Measurements from ENCODE around the gene CCDC15.
"Not testable (repeated sequence)": the region's sequence is repeated elsewhere in the genome, so short reads cannot be mapped to it uniquely, and the experiment has no call there.

The CCDC15 gene

GRCh38 chr11:124984512-124984854 is 30.5 kb downstream of the CCDC15 start:
- DNase-seq (ENCODE audit: low read depth in 2 of 2, low spot score in 1 of 2) = no peak

GRCh38 chr11:124987096-124987495 is 33.1 kb downstream of the CCDC15 start:
- DNase-seq (ENCODE audit: low read depth in 2 of 2, low spot score in 1 of 2) = no peak

- no peak for DNase-seq (ENCODE audit: low read depth in 2 of 2, low spot score in 1 of 2)
Observed at GRCh38 chr11:124988063-124988462, 34.1 kb downstream of the CCDC15 start.

- DNase-seq (ENCODE audit: low read depth in 2 of 2, low spot score in 1 of 2) = no peak
Observed at GRCh38 chr11:125001079-125001778, 47.2 kb downstream of the CCDC15 start.

- no peak for DNase-seq (ENCODE audit: low read depth in 2 of 2, low spot score in 1 of 2)
Observed at GRCh38 chr11:125001849-125002248, 47.8 kb downstream of the CCDC15 start.

GRCh38 chr11:125005491-125005890 is 51.5 kb downstream of the CCDC15 start:
- DNase-seq (ENCODE audit: low read depth in 2 of 2, low spot score in 1 of 2) = no peak

GRCh38 chr11:125016413-125016812 is 62.4 kb downstream of the CCDC15 start:
- no peak for DNase-seq (ENCODE audit: low read depth in 2 of 2, low spot score in 1 of 2)

GRCh38 chr11:125020342-125020741 is 66.3 kb downstream of the CCDC15 start:
- DNase-seq (ENCODE audit: low read depth in 2 of 2, low spot score in 1 of 2) = no peak

- no peak for DNase-seq (ENCODE audit: low read depth in 2 of 2, low spot score in 1 of 2)
Observed at GRCh38 chr11:125022551-125022950, 68.5 kb downstream of the CCDC15 start.

- no peak for DNase-seq (ENCODE audit: low read depth in 2 of 2, low spot score in 1 of 2)
Observed at GRCh38 chr11:125025968-125026367, 72.0 kb downstream of the CCDC15 start.

- not testable (repeated sequence) for DNase-seq (ENCODE audit: low read depth in 2 of 2, low spot score in 1 of 2)
Observed at GRCh38 chr11:125029431-125029830, 75.4 kb downstream of the CCDC15 start.

- DNase-seq (ENCODE audit: low read depth in 2 of 2, low spot score in 1 of 2) = no peak
Observed at GRCh38 chr11:125036933-125037332, 82.9 kb downstream of the CCDC15 start.

- DNase-seq (ENCODE audit: low read depth in 2 of 2, low spot score in 1 of 2) = no peak
Observed at GRCh38 chr11:125049164-125049792, 95.3 kb downstream of the CCDC15 start.

- DNase-seq (ENCODE audit: low read depth in 2 of 2, low spot score in 1 of 2) = no peak
Observed at GRCh38 chr11:125052047-125052446, 98.0 kb downstream of the CCDC15 start.

- DNase-seq (ENCODE audit: low read depth in 2 of 2, low spot score in 1 of 2) = no peak
Observed at GRCh38 chr11:125053167-125053566, 99.2 kb downstream of the CCDC15 start.

GRCh38 chr11:125055107-125055715 is 101.2 kb downstream of the CCDC15 start:
- no peak for DNase-seq (ENCODE audit: low read depth in 2 of 2, low spot score in 1 of 2)

- DNase-seq (ENCODE audit: low read depth in 2 of 2, low spot score in 1 of 2) = not testable (repeated sequence)
Observed at GRCh38 chr11:125056111-125056510, 102.1 kb downstream of the CCDC15 start.

- DNase-seq (ENCODE audit: low read depth in 2 of 2, low spot score in 1 of 2) = no peak
Observed at GRCh38 chr11:125056931-125057692, 103.1 kb downstream of the CCDC15 start.

GRCh38 chr11:125057693-125058016 is 103.7 kb downstream of the CCDC15 start:
- DNase-seq (ENCODE audit: low read depth in 2 of 2, low spot score in 1 of 2) = no peak

GRCh38 chr11:125061281-125061680 is 107.3 kb downstream of the CCDC15 start:
- no peak for DNase-seq (ENCODE audit: low read depth in 2 of 2, low spot score in 1 of 2)

- no peak for DNase-seq (ENCODE audit: low read depth in 2 of 2, low spot score in 1 of 2)
Observed at GRCh38 chr11:125062218-125062930, 108.4 kb downstream of the CCDC15 start.

Measured in stimulated activated CD8-positive, alpha-beta memory T cell treated with anti-CD3 and anti-CD28 coated beads, Interleukin-4, amount 100 ng/mL, for 1 hour (primary cell).